HepG2 (cell line): ENCODE data around the gene NMRAL1. TPM values are rescaled to one million over a fixed set of nuclear protein-coding genes. Genes with fewer than 3 reads are reported as not detected.

Source experiments
- BRD4 ChIP-seq: sonication (generic); formaldehyde crosslinking; IDR thresholded peaks from 2 replicates; pipeline ENCODE4 v1.4.0; 2020; ENCODE audit warnings: missing genetic modification reagents
- CHCHD3 ChIP-seq: sonication (generic); formaldehyde crosslinking; IDR thresholded peaks from 2 replicates; pipeline ENCODE4 v1.8.0; 2022; ENCODE audit warnings: mild to moderate bottlenecking, missing genetic modification reagents, moderate library complexity
- ETV6 ChIP-seq: sonication (generic); formaldehyde crosslinking; conservative IDR thresholded peaks from 2 replicates; pipeline ENCODE4 v1.4.0; 2020; ENCODE audit warnings: missing genetic modification reagents
- GTF2F1 ChIP-seq: fragments of 150-350 bp; IDR thresholded peaks from 2 replicates; pipeline ENCODE4 v1.6.1; 2014; ENCODE audit warnings: low read length
- KLF9 ChIP-seq: IDR thresholded peaks from 2 replicates; pipeline ENCODE4 v1.6.1; 2016; ENCODE audit warnings: low read depth
- MAFG ChIP-seq: sonication (generic); formaldehyde crosslinking; IDR thresholded peaks from 2 replicates; pipeline ENCODE4 v1.5.1; 2020; ENCODE audit warnings: mild to moderate bottlenecking, missing genetic modification reagents
- MAZ ChIP-seq, 2 experiments: sonication (generic) in 1 of 2; formaldehyde crosslinking in 1 of 2; IDR thresholded peaks; 2 replicates each; pipeline versions ENCODE4 v1.5.0 to v1.6.1; 2012 to 2020; ENCODE audit warnings: low read depth in 2 of 2, mild to moderate bottlenecking in 2 of 2, borderline replicate concordance in 1 of 2, improper control_type of control experiment in 1 of 2, low read length in 1 of 2, missing genetic modification reagents in 1 of 2, moderate library complexity in 1 of 2
- NAIF1 ChIP-seq: sonication (generic); formaldehyde crosslinking; IDR thresholded peaks from 2 replicates; pipeline ENCODE4 v1.5.0; 2020; ENCODE audit warnings: mild to moderate bottlenecking, missing genetic modification reagents, borderline replicate concordance
- NFKB2 ChIP-seq: sonication (generic); formaldehyde crosslinking; IDR thresholded peaks from 2 replicates; pipeline ENCODE4 v1.4.0; 2020; ENCODE audit warnings: missing genetic modification reagents, borderline replicate concordance
- NR3C1 ChIP-seq: sonication (generic); formaldehyde crosslinking; IDR thresholded peaks from 2 replicates; pipeline ENCODE4 v1.4.0; 2020; ENCODE audit warnings: missing genetic modification reagents
- NRL ChIP-seq: sonication (generic); formaldehyde crosslinking; IDR thresholded peaks from 2 replicates; pipeline ENCODE4 v1.5.0; 2020; ENCODE audit warnings: missing genetic modification reagents, mild to moderate bottlenecking, moderate library complexity, borderline replicate concordance
- PHF8 ChIP-seq: sonication (generic); formaldehyde crosslinking; IDR thresholded peaks from 2 replicates; pipeline ENCODE4 v1.5.0; 2020; ENCODE audit warnings: missing genetic modification reagents
- PRMT3 ChIP-seq: sonication (generic); formaldehyde crosslinking; IDR thresholded peaks from 2 replicates; pipeline ENCODE4 v1.8.1; 2022; ENCODE audit warnings: low read depth, mild to moderate bottlenecking, moderate library complexity, missing genetic modification reagents, borderline replicate concordance
- SMARCC2 ChIP-seq: fragments of 450-650 bp; IDR thresholded peaks from 2 replicates; pipeline ENCODE4 v1.6.1; 2017; ENCODE audit warnings: antibody characterized with exemption, mild to moderate bottlenecking
- SRSF4 ChIP-seq: fragments of 200-400 bp; formaldehyde crosslinking; IDR thresholded peaks from one replicate; pipeline ENCODE4 v1.6.1; 2018; ENCODE audit warnings: mild to moderate bottlenecking, low read depth, low read length, moderate library complexity; ENCODE audit not compliant: poor library complexity, severe bottlenecking
- TEAD3 ChIP-seq: optimal IDR thresholded peaks from 2 replicates; pipeline ENCODE3; 2016; ENCODE audit warnings: borderline replicate concordance
- U2AF2 ChIP-seq: fragments of 200-400 bp; formaldehyde crosslinking; IDR thresholded peaks from 2 replicates; pipeline ENCODE4 v1.6.1; 2017; ENCODE audit warnings: low read depth, mild to moderate bottlenecking, low read length
- ZNF205 ChIP-seq: IDR thresholded peaks from 2 replicates; pipeline ENCODE4 v1.6.1; 2018; ENCODE audit warnings: missing biosample characterization, missing genetic modification reagents
- ZNF260 ChIP-seq: sonication (generic); formaldehyde crosslinking; IDR thresholded peaks from 2 replicates; pipeline ENCODE4 v1.4.0; 2020; ENCODE audit warnings: missing genetic modification reagents, low read depth, mild to moderate bottlenecking, borderline replicate concordance
- ZSCAN31 ChIP-seq: sonication (generic); formaldehyde crosslinking; IDR thresholded peaks from 2 replicates; pipeline ENCODE4 v1.5.0; 2020; ENCODE audit warnings: low read depth, mild to moderate bottlenecking, missing genetic modification reagents
- polyA plus RNA-seq, 8 experiments: library from polyadenylated mRNA; depleted of rRNA in 3 of 8; stranded (reverse) in 7 of 8; unstranded in 1 of 8; fragments of >200 nt; fragmentation: Illumina TruSeq in 4 of 8; extraction: Trizol in 4 of 8; gene quantifications; 2 replicates each; pipeline versions ENCODE4 v1.2.1 to v1.2.3, GENCODE V29; 2011 to 2016; ENCODE audit warnings: low read depth in 4 of 8, missing spikeins in 1 of 8, mixed read lengths in 1 of 8; ENCODE audit not compliant: insufficient read depth in 1 of 8
- total RNA-seq, 5 experiments: library from RNA; depleted of rRNA; stranded (reverse); fragments of >200 nt; fragmentation: Illumina TruSeq; extraction: Trizol; gene quantifications; 2 replicates each; pipeline ENCODE4 v1.2.3, GENCODE V29; 2016; ENCODE audit warnings: low read depth in 1 of 5
- TF ChIP-seq, protein P1 (sequence below): sonication (generic); formaldehyde crosslinking; IDR thresholded peaks from 2 replicates; pipeline ENCODE4 v1.5.0; 2020; ENCODE audit warnings: mild to moderate bottlenecking, missing genetic modification reagents
- TF ChIP-seq, protein P2 (sequence below): sonication (generic); formaldehyde crosslinking; IDR thresholded peaks from 2 replicates; pipeline ENCODE4 v1.4.0; 2020; ENCODE audit warnings: mild to moderate bottlenecking, missing genetic modification reagents
- TF ChIP-seq, protein P3 (sequence below): sonication (generic); formaldehyde crosslinking; IDR thresholded peaks from 2 replicates; pipeline ENCODE4 v1.9.0; 2021; ENCODE audit warnings: missing genetic modification reagents, borderline replicate concordance
- TF ChIP-seq, protein P4 (sequence below): IDR thresholded peaks from 2 replicates; pipeline ENCODE4 v1.6.1; 2016; ENCODE audit warnings: missing compliant biosample characterization, missing genetic modification reagents, borderline replicate concordance

Gene NMRAL1
- total and polyA plus RNA-seq, 2 of the 13 experiments (the other 11 are each of a cell fraction or from before 2014, with no cell fraction given), result 30.8 to 33.1 TPM

DNA sequence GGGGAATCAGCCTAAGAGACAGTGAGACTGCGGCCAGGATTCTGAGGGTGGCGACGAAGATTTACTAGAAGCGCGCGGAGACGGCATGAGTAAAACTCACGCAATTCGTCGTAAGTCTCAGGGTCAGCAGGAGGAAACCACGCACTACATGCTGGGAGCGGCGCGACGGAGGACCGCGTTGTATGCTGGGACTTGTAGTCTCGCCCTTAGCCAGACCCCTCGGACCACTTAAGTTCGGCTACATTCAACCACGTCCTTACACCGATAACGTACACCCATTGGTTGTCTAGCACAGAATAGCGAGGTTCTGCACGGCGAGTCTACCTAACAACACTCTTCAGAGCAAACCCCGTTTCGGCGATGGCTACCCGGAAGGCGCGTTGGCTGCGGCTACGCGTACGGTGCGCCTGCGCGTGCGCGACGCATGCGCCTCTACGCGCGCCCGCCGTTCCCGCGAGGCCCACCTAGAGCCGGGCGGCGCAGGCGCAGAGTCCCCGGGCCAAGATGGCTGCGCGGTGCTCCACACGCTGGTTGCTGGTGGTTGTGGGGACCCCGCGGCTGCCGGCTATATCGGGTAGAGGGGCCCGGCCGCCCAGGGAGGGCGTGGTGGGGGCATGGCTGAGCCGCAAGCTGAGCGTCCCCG, 48.9 kb downstream of the NMRAL1 start, which contains the start of gene DNAJA3 (continued):
- TF ChIP-seq, protein P1, sequence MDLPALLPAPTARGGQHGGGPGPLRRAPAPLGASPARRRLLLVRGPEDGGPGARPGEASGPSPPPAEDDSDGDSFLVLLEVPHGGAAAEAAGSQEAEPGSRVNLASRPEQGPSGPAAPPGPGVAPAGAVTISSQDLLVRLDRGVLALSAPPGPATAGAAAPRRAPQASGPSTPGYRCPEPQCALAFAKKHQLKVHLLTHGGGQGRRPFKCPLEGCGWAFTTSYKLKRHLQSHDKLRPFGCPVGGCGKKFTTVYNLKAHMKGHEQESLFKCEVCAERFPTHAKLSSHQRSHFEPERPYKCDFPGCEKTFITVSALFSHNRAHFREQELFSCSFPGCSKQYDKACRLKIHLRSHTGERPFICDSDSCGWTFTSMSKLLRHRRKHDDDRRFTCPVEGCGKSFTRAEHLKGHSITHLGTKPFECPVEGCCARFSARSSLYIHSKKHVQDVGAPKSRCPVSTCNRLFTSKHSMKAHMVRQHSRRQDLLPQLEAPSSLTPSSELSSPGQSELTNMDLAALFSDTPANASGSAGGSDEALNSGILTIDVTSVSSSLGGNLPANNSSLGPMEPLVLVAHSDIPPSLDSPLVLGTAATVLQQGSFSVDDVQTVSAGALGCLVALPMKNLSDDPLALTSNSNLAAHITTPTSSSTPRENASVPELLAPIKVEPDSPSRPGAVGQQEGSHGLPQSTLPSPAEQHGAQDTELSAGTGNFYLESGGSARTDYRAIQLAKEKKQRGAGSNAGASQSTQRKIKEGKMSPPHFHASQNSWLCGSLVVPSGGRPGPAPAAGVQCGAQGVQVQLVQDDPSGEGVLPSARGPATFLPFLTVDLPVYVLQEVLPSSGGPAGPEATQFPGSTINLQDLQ (CRISPR knock-in tag), result 0 out of 2 replicates have a peak, but pooled peaks have one; percentile 38
- no peak; the same call in 1 of the 2 replicates for TF ChIP-seq NRL (CRISPR knock-in tag)
- no peak; the same call in 1 of the 2 replicates for TF ChIP-seq KLF9 (CRISPR knock-in tag)
- TF ChIP-seq ZSCAN31 (CRISPR knock-in tag), result peak; percentile 54; the same call in 1 of the 2 replicates
- no peak for TF ChIP-seq U2AF2
- no peak for TF ChIP-seq MAFG
- TF ChIP-seq, protein P2, sequence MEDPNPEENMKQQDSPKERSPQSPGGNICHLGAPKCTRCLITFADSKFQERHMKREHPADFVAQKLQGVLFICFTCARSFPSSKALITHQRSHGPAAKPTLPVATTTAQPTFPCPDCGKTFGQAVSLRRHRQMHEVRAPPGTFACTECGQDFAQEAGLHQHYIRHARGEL, result no peak
- TF ChIP-seq NFKB2 (CRISPR knock-in tag), result no peak
- TF ChIP-seq ZNF205 (CRISPR knock-in tag), result peak; percentile 17; the same call in 1 of the 2 replicates
- no peak for TF ChIP-seq PRMT3 (CRISPR knock-in tag)
- TF ChIP-seq TEAD3 (CRISPR knock-in tag), result peak; percentile 49
- no peak for TF ChIP-seq SMARCC2
- TF ChIP-seq ZNF260 (CRISPR knock-in tag), result no peak
- TF ChIP-seq MAZ (IDR thresholded peaks at IDR 0.05; ENCODE audit: borderline replicate concordance, low read depth, low read length), result no peak
- TF ChIP-seq MAZ (CRISPR knock-in tag; IDR thresholded peaks at IDR 0.05; ENCODE audit: low read depth), result no peak
- TF ChIP-seq, protein P3, sequence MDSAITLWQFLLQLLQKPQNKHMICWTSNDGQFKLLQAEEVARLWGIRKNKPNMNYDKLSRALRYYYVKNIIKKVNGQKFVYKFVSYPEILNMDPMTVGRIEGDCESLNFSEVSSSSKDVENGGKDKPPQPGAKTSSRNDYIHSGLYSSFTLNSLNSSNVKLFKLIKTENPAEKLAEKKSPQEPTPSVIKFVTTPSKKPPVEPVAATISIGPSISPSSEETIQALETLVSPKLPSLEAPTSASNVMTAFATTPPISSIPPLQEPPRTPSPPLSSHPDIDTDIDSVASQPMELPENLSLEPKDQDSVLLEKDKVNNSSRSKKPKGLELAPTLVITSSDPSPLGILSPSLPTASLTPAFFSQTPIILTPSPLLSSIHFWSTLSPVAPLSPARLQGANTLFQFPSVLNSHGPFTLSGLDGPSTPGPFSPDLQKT (CRISPR knock-in tag), result no peak
- TF ChIP-seq CHCHD3 (CRISPR knock-in tag), result 0 out of 2 replicates have a peak, but pooled peaks have one; percentile 72
- TF ChIP-seq, protein P4, sequence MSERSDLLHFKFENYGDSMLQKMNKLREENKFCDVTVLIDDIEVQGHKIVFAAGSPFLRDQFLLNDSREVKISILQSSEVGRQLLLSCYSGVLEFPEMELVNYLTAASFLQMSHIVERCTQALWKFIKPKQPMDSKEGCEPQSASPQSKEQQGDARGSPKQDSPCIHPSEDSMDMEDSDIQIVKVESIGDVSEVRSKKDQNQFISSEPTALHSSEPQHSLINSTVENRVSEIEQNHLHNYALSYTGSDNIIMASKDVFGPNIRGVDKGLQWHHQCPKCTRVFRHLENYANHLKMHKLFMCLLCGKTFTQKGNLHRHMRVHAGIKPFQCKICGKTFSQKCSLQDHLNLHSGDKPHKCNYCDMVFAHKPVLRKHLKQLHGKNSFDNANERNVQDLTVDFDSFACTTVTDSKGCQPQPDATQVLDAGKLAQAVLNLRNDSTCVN, result peak; percentile 18
- no peak for TF ChIP-seq SRSF4
- TF ChIP-seq BRD4 (CRISPR knock-in tag), result no peak; the same call in 1 of the 2 replicates
- TF ChIP-seq NAIF1 (CRISPR knock-in tag), result peak; percentile 83; the same call in 1 of the 2 replicates
- TF ChIP-seq ETV6 (CRISPR knock-in tag), result no peak
- peak; percentile 94 for TF ChIP-seq PHF8 (CRISPR knock-in tag)
- no peak for TF ChIP-seq NR3C1 (CRISPR knock-in tag)
- TF ChIP-seq GTF2F1, result no peak
